HCT116 (cell line): ENCODE data around the gene THSD1. TPM values are rescaled to one million over a fixed set of nuclear protein-coding genes. Genes with fewer than 3 reads are reported as not detected.
A peak's percentile ranks its signal among the peaks of the same experiment; 100 is the strongest.

Experiments used
- ATAC-seq: fragments of 200-7000 bp; cut with Tn5 transposase; 2 replicates; pipeline ENCODE4 v1.9.1; 2020; ENCODE audit warnings: mild to moderate bottlenecking, moderate library complexity
- BruUV-seq: library from RNA; stranded (reverse); fragments of 400-500 nt; replicated peaks from 2 replicates; lab custom pipeline; 2021; lab: Mats Ljungman, UMichigan
- CTCF ChIA-PET: fragments of 300-600 bp; sonication (Branson Sonifier 250); formaldehyde crosslinking; loops from one replicate; lab custom pipeline; 2021; ENCODE audit warnings: antibody characterized with exemption; lab: Charles Lee
- POLR2A ChIA-PET: fragments of 300-600, 350-600 bp; sonication (Branson Sonifier 250); formaldehyde crosslinking; loops from one replicate; lab custom pipeline; 2021; ENCODE audit warnings: antibody characterized with exemption; lab: Charles Lee
- RAD21 ChIA-PET, 2 experiments: fragments of 300-600 bp; sonication (Branson Sonifier 250); formaldehyde crosslinking; loops; one replicate each; lab custom pipeline; 2023; ENCODE audit warnings: low total read pairs in 2 of 2; ENCODE audit not compliant: uncharacterized antibody in 2 of 2, unreplicated experiment in 2 of 2, low non-redundant PET in 1 of 2; lab: Charles Lee
- DNase-seq: peaks from one replicate; pipeline ENCODE4 v3.0.0-alpha.2; 2010; ENCODE audit warnings: low read depth, low spot score
- H2AFZ ChIP-seq: fragments of 200-600 bp; shearing (Covaris generic), sonication (generic); 2 replicates; pipeline ENCODE4 v1.6.1; 2017; ENCODE audit warnings: low read depth, mixed run types, mixed read lengths, antibody characterized with exemption, low read length; ENCODE audit not compliant: poor library complexity, severe bottlenecking
- H3K27ac ChIP-seq: 2 replicates; pipeline ENCODE4 v1.5.1; 2012; ENCODE audit warnings: low read depth, low read length
- H3K27me3 ChIP-seq: fragments of 200-600 bp; sonication (generic); 2 replicates; pipeline ENCODE4 v1.6.1; 2016; ENCODE audit warnings: mixed run types, low read length, mixed read lengths; ENCODE audit not compliant: insufficient read depth
- H3K36me3 ChIP-seq, 2 experiments: fragments of 200-500 bp in 1 of 2; fragments of 200-600 bp in 1 of 2; sonication (Bioruptor generic) in 1 of 2; sonication (generic) in 1 of 2; 2 replicates each; pipeline versions ENCODE4 v1.5.1 to v1.6.1; 2014 to 2016; ENCODE audit warnings: low read length in 2 of 2, inconsistent platforms in 1 of 2, mixed read lengths in 1 of 2, mixed run types in 1 of 2; ENCODE audit not compliant: insufficient read depth in 2 of 2, control insufficient read depth in 1 of 2
- H3K4me1 ChIP-seq, 2 experiments: fragments of 200-600 bp in 1 of 2; sonication (generic) in 1 of 2; 2 replicates each; pipeline versions ENCODE4 v1.5.1 to v1.6.1; 2012 to 2017; ENCODE audit warnings: low read length in 2 of 2, inconsistent platforms in 1 of 2, mild to moderate bottlenecking in 1 of 2, mixed read lengths in 1 of 2, mixed run types in 1 of 2, moderate library complexity in 1 of 2; ENCODE audit not compliant: insufficient read depth in 2 of 2, control insufficient read depth in 1 of 2
- H3K4me2 ChIP-seq: fragments of 200-600 bp; sonication (generic); 2 replicates; pipeline ENCODE4 v1.6.1; 2017; ENCODE audit warnings: mixed run types, low read length, mixed read lengths
- H3K4me3 ChIP-seq, 2 experiments: fragments of 200-600 bp in 1 of 2; sonication (generic) in 1 of 2; replicated peaks in 1 of 2; 2 replicates each; pipeline ENCODE4 v1.5.1; 2011 to 2016; ENCODE audit warnings: low read length in 2 of 2, control low read depth in 1 of 2, low read depth in 1 of 2, mild to moderate bottlenecking in 1 of 2, mixed read lengths in 1 of 2, mixed run types in 1 of 2
- H3K79me2 ChIP-seq: fragments of 200-600 bp; sonication (generic); 2 replicates; pipeline ENCODE4 v1.6.1; 2017; ENCODE audit warnings: mild to moderate bottlenecking, mixed run types, low read length, moderate library complexity, mixed read lengths; ENCODE audit not compliant: insufficient read depth
- H3K9ac ChIP-seq: fragments of 200-600 bp; sonication (generic); 2 replicates; pipeline ENCODE4 v1.6.1; 2016; ENCODE audit warnings: low read length, mixed read lengths
- H3K9me2 ChIP-seq: fragments of 200-600 bp; sonication (generic), shearing (Covaris generic); 2 replicates; pipeline ENCODE4 v1.6.1; 2017; ENCODE audit warnings: mixed run types, mild to moderate bottlenecking, moderate library complexity; ENCODE audit not compliant: insufficient read depth
- H3K9me3 ChIP-seq, 2 experiments: fragments of 200-500 bp in 1 of 2; fragments of 200-600 bp in 1 of 2; sonication (Bioruptor generic) in 1 of 2; sonication (generic) in 1 of 2; 2 replicates each; pipeline ENCODE4 v1.6.1; 2014 to 2017; ENCODE audit warnings: low read length in 2 of 2, mixed read lengths in 2 of 2, inconsistent platforms in 1 of 2, low read depth in 1 of 2, mild to moderate bottlenecking in 1 of 2, mixed run types in 1 of 2, moderate library complexity in 1 of 2; ENCODE audit not compliant: control insufficient read depth in 1 of 2, insufficient read depth in 1 of 2
- H4K20me1 ChIP-seq: fragments of 200-600 bp; sonication (generic), shearing (Covaris generic); 2 replicates; pipeline ENCODE4 v1.6.1; 2017; ENCODE audit warnings: mixed run types, mild to moderate bottlenecking, moderate library complexity; ENCODE audit not compliant: insufficient read depth
- CBX3 ChIP-seq: IDR thresholded peaks from 2 replicates; pipeline ENCODE4 v1.6.1; 2012; ENCODE audit warnings: low read depth
- CEBPB ChIP-seq: IDR thresholded peaks from 2 replicates; pipeline ENCODE4 v1.6.1; 2012; ENCODE audit warnings: low read depth
- CTCF ChIP-seq, 3 experiments: fragments of 200-600 bp in 1 of 3; sonication (generic) in 1 of 3; IDR thresholded peaks in 2 of 3; conservative IDR thresholded peaks in 1 of 3; 2 replicates each; pipeline ENCODE4 v1.5.1; 2012 to 2017; ENCODE audit warnings: low read depth in 2 of 3, low read length in 2 of 3, antibody characterized with exemption in 1 of 3, borderline replicate concordance in 1 of 3, control low read depth in 1 of 3, mild to moderate bottlenecking in 1 of 3, mixed read lengths in 1 of 3, mixed run types in 1 of 3, moderate library complexity in 1 of 3; ENCODE audit not compliant: insufficient read depth in 1 of 3
- ELF1 ChIP-seq: IDR thresholded peaks from 2 replicates; pipeline ENCODE4 v1.6.1; 2012; ENCODE audit warnings: low read depth, borderline replicate concordance
- EZH2 ChIP-seq: fragments of 200-600 bp; sonication (generic); IDR thresholded peaks from 2 replicates; pipeline ENCODE4 v1.6.1; 2017; ENCODE audit warnings: antibody characterized with exemption, mixed run types
- FOSL1 ChIP-seq: IDR thresholded peaks from 2 replicates; pipeline ENCODE4 v1.6.1; 2012; ENCODE audit warnings: low read depth
- POLR2AphosphoS5 ChIP-seq: IDR thresholded peaks from 2 replicates; pipeline ENCODE4 v1.6.1; 2011; ENCODE audit warnings: mild to moderate bottlenecking, low read depth, low read length, moderate library complexity
- REST ChIP-seq: IDR thresholded peaks from 2 replicates; pipeline ENCODE4 v1.6.1; 2012; ENCODE audit warnings: low read depth
- TCF7L2 ChIP-seq: IDR thresholded peaks from 2 replicates; pipeline ENCODE4 v1.7.0; 2011; ENCODE audit warnings: borderline replicate concordance, inconsistent platforms; ENCODE audit not compliant: insufficient read depth, insufficient read length; ENCODE audit errors: extremely low read depth
- YY1 ChIP-seq: IDR thresholded peaks from 2 replicates; pipeline ENCODE4 v1.6.1; 2011; ENCODE audit warnings: low read length, low read depth, moderate library complexity, mild to moderate bottlenecking; ENCODE audit not compliant: insufficient replicate concordance; ENCODE audit errors: extremely low read depth
- ZFX ChIP-seq: fragments of 450-650 bp; IDR thresholded peaks from 2 replicates; pipeline ENCODE4 v1.6.1; 2017
- ZNF274 ChIP-seq: fragments of 200-500 bp; sonication (Bioruptor generic); IDR thresholded peaks from 2 replicates; pipeline ENCODE4 v1.6.1; 2014; ENCODE audit warnings: mild to moderate bottlenecking, low read depth, low read length, inconsistent platforms
- intact Hi-C: fragments of 100-400 bp; cut with micrococcal nuclease; formaldehyde crosslinking; loops from 2 replicates; pipeline ENCODE4 v1.10.0; 2022
- total RNA-seq: library from RNA; stranded (reverse); gene quantifications from one replicate; pipeline ENCODE4 v1.2.1, GENCODE V29; 2021; ENCODE audit not compliant: unreplicated experiment

THSD1 gene
- total RNA-seq, 1 experiment from 2014 or later = 0.76 TPM

GRCh38 chr13:52353193-52353592 is 52.8 kb downstream of the THSD1 start:
- CTCF ChIA-PET = no interaction called here
- TF ChIP-seq POLR2AphosphoS5 (no peak), FOSL1 (no peak), ELF1 (no peak), YY1 (no peak), CEBPB (no peak), TCF7L2 (no peak)
- TF ChIP-seq, all 23 proteins: peak for 0
- ATAC-seq (no peak), DNase-seq (no peak)
- Histone ChIP-seq H3K27me3 (no peaks in the 10 kb centered on the region), H2AFZ (no peak overlapping the region), H3K27ac (no peak overlapping the region), H4K20me1 (no peaks in the 10 kb centered on the region), H3K4me1 (peaks cover 18 to 24% of the 10 kb centered on the region in 2 experiments), H3K4me2 (no peak overlapping the region), H3K4me3 (no peak overlapping the region), H3K79me2 (no peaks in the 10 kb centered on the region), H3K36me3 (no peaks in the 10 kb centered on the region), H3K9ac (no peak overlapping the region), H3K9me2 (no peaks in the 10 kb centered on the region), H3K9me3 (no peaks in the 10 kb centered on the region)
- POLR2A ChIA-PET = no interaction called here
- RAD21 ChIA-PET = no interaction called here
- BruUV-seq = no TSS peak
- intact Hi-C loops = no loop called here

- RAD21 ChIA-PET = no interaction called here
- Histone ChIP-seq H3K36me3 (no peaks in the 10 kb centered on the region), H3K4me2 (peak overlapping the region; percentile 64), H3K9ac (peak overlapping the region; percentile 9; the same call in 1 of the 2 replicates), H3K27ac (peak overlapping the region; percentile 39; the same call in 1 of the 2 replicates), H3K27me3 (no peaks in the 10 kb centered on the region), H3K4me1 (peaks cover 22 to 25% of the 10 kb centered on the region in 2 experiments), H2AFZ (peak overlapping the region; percentile 97), H3K4me3 (no peak overlapping the region), H3K79me2 (no peaks in the 10 kb centered on the region), H3K9me2 (no peaks in the 10 kb centered on the region), H4K20me1 (no peaks in the 10 kb centered on the region), H3K9me3 (no peaks in the 10 kb centered on the region)
- intact Hi-C loops = loop anchor here (2.0 to 10.0 kb wide), 2 partner anchors 106 to 456 kb away; partner anchors contain the start of gene CKAP2
- POLR2A ChIA-PET = interaction anchor here (0.8 to 1.1 kb wide), 3 partner anchors 9 to 101 kb away, joined by 3 to 5 read pairs (median 3); partner anchors contain the start of gene VPS36
- no TSS peak for BruUV-seq
- CTCF ChIA-PET = interaction anchor here (1.9 kb wide), 1 partner anchor 102 kb away, joined by 6 read pairs; the partner anchor contains the start of gene VPS36
- DNase-seq (peak; percentile 73), ATAC-seq (peak; percentile 77)
- TF ChIP-seq FOSL1 (peak; percentile 64; the same call in 1 of the 2 replicates), CBX3 (peak; percentile 71), CTCF (IDR thresholded peaks at IDR 0.05 in 2 of 3, conservative IDR thresholded peaks at IDR 0.05 in 1 of 3; ENCODE audit: borderline replicate concordance in 1 of 3, insufficient read depth in 1 of 3, low read depth in 2 of 3, low read length in 2 of 3) (no peak), POLR2AphosphoS5 (no peak), ZNF274 (no peak), REST (no peak), EZH2 (no peak), ZFX (no peak)
These were observed 56.8 kb downstream of the THSD1 start for GRCh38 chr13:52348983-52349780.
